Measurements from ENCODE around the gene PTPRF. TPM values are rescaled to one million over a fixed set of nuclear protein-coding genes. Genes with fewer than 3 reads are reported as not detected.

The PTPRF gene
- total and polyA plus RNA-seq, 2 experiments from 2014 or later: 96.0 to 115 TPM

GRCh38 chr1:43507296-43508295 is 23.1 kb upstream of the PTPRF start:
- no peak overlapping the region for H3K27ac ChIP-seq
- H3K4me2 ChIP-seq: no peak overlapping the region
- no peak for TF ChIP-seq CTCF (IDR thresholded peaks at IDR 0.05; ENCODE audit: poor library complexity)
- no peak for TF ChIP-seq EZH2phosphoT487 (IDR thresholded peaks at IDR 0.05; ENCODE audit: low read depth, severe bottlenecking, unreplicated experiment)
- TF ChIP-seq EZH2 (IDR thresholded peaks at IDR 0.05; ENCODE audit: borderline replicate concordance): no peak
- no peaks in the 10 kb centered on the region for H4K20me1 ChIP-seq (ENCODE audit: insufficient read depth, poor library complexity, severe bottlenecking)
- no peak for DNase-seq (ENCODE audit: low spot score)
- no peaks in the 10 kb centered on the region for H3K4me1 ChIP-seq (ENCODE audit: insufficient read depth)
- no peaks in the 10 kb centered on the region for H3K27me3 ChIP-seq
- no peak overlapping the region for H2AFZ ChIP-seq
- H3K36me3 ChIP-seq (replicated peaks; ENCODE audit: insufficient read depth, low read depth): no peaks in the 10 kb centered on the region
- H3K79me2 ChIP-seq: no peaks in the 10 kb centered on the region
- H3K9me3 ChIP-seq (ENCODE audit: low read depth): no peaks in the 10 kb centered on the region
- no peak overlapping the region for H3K4me3 ChIP-seq
- WGBS (ENCODE audit: low lambda C conversion rate, missing lambda C conversion rate): 87% methylated on average over 5 of the region's 5 CpGs
- no peaks in the 10 kb centered on the region for H3K9me2 ChIP-seq (replicated peaks; ENCODE audit: insufficient read depth)

GRCh38 chr1:43509007-43509739 is 21.5 kb upstream of the PTPRF start:
- Histone ChIP-seq H3K36me3 (replicated peaks; ENCODE audit: insufficient read depth, low read depth) (no peaks in the 10 kb centered on the region), H3K9me3 (ENCODE audit: low read depth) (no peaks in the 10 kb centered on the region), H3K79me2 (no peaks in the 10 kb centered on the region), H4K20me1 (ENCODE audit: insufficient read depth, poor library complexity, severe bottlenecking) (no peaks in the 10 kb centered on the region), H3K4me2 (no peak overlapping the region), H2AFZ (no peak overlapping the region), H3K27ac (no peak overlapping the region), H3K4me3 (no peak overlapping the region), H3K27me3 (no peaks in the 10 kb centered on the region), H3K4me1 (ENCODE audit: insufficient read depth) (no peaks in the 10 kb centered on the region), H3K9me2 (replicated peaks; ENCODE audit: insufficient read depth) (no peaks in the 10 kb centered on the region)
- DNase-seq (ENCODE audit: low spot score): no peak
- TF ChIP-seq EZH2 (IDR thresholded peaks at IDR 0.05; ENCODE audit: borderline replicate concordance) (no peak), EZH2phosphoT487 (IDR thresholded peaks at IDR 0.05; ENCODE audit: low read depth, severe bottlenecking, unreplicated experiment) (no peak), CTCF (IDR thresholded peaks at IDR 0.05; ENCODE audit: poor library complexity) (no peak)
- 60% methylated on average over 4 of the region's 4 CpGs for WGBS (ENCODE audit: low lambda C conversion rate, missing lambda C conversion rate)

GRCh38 chr1:43509740-43510375 is 20.8 kb upstream of the PTPRF start:
- no peaks in the 10 kb centered on the region for H3K9me3 ChIP-seq (ENCODE audit: low read depth)
- no peaks in the 10 kb centered on the region for H3K27me3 ChIP-seq
- no peaks in the 10 kb centered on the region for H4K20me1 ChIP-seq (ENCODE audit: insufficient read depth, poor library complexity, severe bottlenecking)
- no peak overlapping the region for H3K4me2 ChIP-seq
- DNase-seq (ENCODE audit: low spot score): no peak
- WGBS (ENCODE audit: low lambda C conversion rate, missing lambda C conversion rate): 84% methylated on average over 12 of the region's 12 CpGs
- no peak overlapping the region for H3K27ac ChIP-seq
- no peak overlapping the region for H2AFZ ChIP-seq
- H3K4me3 ChIP-seq: no peak overlapping the region
- no peak for TF ChIP-seq CTCF (IDR thresholded peaks at IDR 0.05; ENCODE audit: poor library complexity)
- no peaks in the 10 kb centered on the region for H3K79me2 ChIP-seq
- H3K36me3 ChIP-seq (replicated peaks; ENCODE audit: insufficient read depth, low read depth): no peaks in the 10 kb centered on the region
- no peaks in the 10 kb centered on the region for H3K4me1 ChIP-seq (ENCODE audit: insufficient read depth)
- no peaks in the 10 kb centered on the region for H3K9me2 ChIP-seq (replicated peaks; ENCODE audit: insufficient read depth)

All from hepatocyte (in vitro differentiated cells).